Measurements from ENCODE around the gene TMEM255A.

The TMEM255A gene

DNA sequence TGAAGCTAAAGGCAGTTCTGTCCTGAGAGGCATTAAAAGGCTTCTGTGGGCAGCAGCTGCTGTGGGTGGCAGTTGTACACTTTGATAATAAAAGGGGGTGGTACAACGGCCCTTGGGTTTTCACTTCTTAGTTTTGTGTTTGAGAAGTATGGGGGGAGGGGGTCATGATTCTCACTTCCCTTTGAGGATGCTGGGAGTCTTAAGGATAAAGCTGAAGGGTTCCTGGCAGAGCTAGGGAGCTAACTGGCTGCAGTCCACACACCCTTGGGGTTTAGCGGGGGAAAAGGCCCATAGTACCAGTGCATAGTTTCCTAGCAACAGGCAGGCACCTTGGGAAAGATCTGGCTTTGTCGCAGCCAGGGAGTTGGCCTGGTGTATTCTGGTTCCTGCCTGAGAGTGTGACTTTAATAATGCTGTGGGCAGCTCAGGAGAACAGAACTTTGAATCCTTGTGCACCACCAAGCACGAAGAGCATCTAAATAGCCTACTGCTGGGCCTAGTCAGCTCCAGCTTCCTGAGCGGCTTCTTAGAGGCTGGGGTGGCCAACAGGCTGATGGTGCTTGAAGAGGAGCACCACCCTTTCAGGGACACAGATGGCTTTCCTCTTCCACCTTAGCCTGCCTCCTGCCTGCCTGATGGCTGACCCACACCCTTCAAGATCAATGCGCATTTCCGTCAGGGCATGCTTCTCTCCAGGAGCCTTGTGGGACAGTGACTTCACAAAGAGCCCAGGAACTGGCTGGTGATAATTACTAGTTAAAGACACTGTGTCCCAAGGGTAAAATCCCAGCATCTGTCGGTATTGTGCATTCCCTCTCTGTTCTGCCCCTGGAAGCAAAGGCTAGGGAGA, 48.2 kb downstream of the TMEM255A start:
- DNase-seq: peak; percentile 76

DNA sequence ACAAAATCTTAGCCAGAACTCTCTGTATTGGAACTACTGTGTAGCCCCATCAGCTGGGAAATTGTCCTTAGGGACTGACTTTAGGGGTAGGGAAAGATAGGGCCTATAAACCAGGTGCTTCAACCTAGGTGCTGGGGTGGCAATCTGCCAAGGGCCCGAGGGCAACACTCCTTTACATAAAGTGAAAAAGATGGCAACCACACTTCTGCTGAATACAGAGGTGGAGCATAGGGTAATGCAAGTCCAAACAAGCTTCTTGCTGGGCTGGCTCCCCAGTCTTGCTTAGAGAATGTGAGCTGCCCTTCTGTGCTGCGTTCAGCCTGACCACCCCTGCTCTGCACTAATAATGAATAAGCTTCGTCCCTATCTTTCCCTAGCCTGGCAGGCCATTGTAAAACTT, 50.9 kb downstream of the TMEM255A start:
- no peak for DNase-seq

DNA sequence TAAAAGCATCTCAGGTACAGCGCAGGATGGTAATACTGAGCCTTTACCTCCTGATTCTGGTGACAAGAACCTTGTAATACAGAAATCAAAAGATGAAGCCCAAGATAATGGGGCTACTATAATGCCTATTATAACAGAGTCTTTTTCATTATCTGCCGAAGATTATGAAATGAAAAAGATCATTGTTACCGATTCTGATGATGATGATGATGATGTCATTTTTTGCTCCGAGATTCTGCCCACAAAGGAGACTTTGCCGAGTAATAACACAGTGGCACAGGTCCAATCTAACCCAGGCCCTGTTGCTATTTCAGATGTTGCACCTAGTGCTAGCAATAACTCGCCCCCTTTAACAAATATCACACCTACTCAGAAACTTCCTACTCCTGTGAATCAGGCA, 57.5 kb downstream of the TMEM255A start:
- DNase-seq: no peak

DNA sequence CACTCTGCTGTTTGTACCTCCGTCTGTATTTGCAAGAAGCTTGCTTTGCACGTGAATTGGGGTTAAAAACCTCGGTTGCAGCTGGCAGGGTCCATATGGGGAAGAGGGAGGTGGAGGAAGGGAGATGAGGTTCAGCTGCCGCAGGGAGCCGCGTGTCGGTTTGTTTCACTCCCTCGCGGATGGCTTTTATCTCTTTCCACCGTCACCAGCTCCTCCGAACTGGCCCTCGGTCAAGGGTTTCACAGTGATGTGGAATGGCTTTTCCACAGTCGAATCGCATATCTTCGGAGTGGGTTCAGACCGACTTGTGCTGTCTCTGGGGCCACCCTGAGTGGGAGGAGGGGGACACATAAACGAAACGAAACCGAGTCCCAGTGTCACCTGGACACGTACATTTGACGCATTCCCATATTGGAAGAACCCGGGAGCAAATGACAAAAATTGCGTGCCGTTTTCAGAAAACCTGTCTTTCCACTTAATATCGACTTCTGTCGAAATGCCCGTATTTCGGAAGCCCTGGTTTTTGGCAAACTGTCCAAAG, 59.7 kb downstream of the TMEM255A start:
- DNase-seq: peak; percentile 76

DNA sequence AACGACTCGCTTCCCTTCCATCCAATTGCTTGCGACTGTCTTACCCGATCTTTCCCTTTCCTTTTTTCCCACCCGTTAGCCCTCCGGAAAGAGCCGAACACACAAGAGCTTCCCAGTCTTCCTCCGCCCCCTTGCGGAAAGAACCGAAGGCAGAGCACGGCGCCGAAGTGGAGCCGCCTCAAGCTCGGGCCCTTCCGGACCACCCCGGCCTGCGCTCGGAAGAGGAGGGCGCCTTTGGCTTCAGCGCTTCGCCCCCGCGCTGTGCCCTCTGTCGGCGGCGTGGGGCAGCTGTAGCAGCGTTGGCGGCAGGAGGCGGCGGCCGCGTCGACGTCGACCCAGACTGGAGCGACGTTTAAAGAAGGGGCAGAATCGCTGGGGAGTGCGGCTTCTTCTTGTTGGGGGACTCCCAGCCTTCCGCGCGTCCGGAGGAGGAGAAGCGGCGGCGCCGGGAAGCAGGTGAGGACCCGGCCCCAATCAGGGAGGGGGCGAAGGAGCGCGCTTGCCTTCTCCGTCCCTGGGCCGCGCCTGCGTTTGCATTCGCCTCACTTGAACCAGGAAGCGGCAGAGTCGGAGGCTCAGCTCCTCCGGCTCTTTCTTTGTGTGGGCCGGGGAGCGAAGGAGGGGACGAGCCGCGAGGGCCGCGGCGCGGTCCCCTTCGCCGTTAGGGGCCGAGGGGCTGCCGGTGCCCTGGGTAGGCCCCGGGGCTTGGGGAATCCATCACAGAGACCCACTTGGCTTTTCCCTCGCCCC, 60.6 kb downstream of the TMEM255A start, which contains the start of gene ZBTB33:
Gene ZBTB33 (plus strand): TSS at position 291 of the 750 bp plus-strand sequence. CDS start 2,604 bp downstream, outside the sequence.
- peak; percentile 97 for DNase-seq

DNA sequence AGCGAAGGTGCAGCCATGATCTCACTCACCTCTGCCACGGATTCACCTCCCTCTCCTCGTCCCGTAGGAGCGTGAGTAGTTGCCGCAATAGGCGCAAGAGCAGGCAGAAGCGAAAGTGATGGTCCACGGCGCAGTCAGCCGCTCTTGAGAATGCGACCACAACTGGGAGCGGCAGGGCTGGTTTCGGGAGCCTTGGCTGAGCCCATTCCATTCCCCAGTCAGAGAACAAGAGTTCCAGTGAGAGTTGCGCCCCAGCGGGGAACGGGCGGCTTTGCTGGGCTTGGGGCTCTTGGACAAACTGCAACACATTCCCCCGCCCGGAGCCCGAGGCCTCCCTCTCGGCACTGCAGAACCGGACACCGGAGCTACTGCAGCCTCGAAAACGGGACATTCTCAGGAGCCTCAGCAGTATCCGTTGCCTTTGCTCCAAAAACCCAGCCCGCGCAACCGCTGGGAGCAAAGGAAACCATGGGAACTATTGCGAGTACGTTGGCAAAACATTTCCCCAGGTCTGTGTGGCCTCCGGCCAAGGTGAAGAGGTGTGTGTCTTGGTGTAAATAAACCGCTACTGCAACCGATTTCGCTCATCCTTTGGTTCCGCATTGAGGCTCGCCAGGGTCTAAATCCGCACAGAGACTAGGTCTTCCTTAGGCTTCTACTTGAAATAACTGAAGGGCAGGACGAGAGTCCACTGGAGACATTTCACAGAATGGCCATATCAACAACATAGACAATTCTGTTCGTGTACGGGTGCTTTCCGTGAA, 66.3 kb downstream of the TMEM255A start:
- DNase-seq: peak; percentile 87

DNA sequence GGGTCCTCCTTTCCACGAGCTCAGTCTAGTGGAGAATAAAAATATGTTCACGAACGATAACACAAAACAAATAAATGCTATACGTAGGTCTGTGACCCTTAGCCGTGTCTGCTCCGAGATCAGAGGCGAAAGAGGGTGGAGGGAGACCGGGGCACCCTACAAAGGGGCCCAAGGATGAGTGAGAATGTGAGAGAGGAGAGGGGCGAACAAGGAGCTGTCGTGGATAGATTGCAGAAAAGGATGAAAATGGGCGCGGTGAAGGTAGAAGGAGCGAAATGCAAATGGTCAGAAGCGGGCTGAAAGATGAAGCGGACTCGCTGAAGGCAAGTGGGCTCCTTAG, 66.9 kb downstream of the TMEM255A start:
- no peak for DNase-seq

DNA sequence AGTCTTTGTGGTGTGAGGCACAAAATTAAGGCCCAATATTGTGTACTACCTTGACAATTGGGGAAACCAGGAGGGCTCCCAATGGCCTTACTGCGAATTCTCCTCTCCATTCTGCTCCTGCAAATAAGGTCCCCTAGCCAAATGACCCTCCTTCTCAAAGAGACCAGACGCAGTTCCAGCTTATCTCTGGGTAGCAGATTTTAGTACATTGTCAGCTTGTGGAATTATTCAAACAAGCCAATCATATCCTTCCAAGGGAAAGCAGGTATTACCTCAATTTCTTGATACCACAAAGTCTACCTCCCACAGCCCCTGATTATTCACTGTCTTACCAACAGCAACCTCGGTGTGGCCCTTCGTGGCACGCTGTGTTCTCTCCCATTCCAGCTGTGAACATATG, 68.4 kb downstream of the TMEM255A start:
- peak; percentile 36 for DNase-seq

DNA sequence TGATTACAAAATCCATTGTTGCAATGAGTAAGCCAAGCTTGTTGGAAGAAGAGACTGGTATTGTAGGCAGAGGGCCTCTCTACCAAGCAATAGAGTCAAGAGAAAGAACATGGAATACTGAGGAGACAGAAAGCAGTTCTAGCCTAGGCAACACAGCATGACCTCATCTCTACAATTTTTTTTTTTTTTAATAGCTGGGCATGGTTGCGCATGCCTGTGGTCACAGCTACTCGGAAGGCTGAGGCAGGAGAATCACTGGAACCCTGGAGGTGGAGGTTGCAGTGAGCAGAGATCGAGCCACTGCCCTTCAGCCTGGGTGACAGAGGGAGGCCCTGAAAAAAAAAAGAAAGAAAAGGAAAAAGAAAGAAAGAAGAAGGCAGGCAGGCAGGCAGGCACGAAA, 72.3 kb downstream of the TMEM255A start:
- DNase-seq: no peak

DNA sequence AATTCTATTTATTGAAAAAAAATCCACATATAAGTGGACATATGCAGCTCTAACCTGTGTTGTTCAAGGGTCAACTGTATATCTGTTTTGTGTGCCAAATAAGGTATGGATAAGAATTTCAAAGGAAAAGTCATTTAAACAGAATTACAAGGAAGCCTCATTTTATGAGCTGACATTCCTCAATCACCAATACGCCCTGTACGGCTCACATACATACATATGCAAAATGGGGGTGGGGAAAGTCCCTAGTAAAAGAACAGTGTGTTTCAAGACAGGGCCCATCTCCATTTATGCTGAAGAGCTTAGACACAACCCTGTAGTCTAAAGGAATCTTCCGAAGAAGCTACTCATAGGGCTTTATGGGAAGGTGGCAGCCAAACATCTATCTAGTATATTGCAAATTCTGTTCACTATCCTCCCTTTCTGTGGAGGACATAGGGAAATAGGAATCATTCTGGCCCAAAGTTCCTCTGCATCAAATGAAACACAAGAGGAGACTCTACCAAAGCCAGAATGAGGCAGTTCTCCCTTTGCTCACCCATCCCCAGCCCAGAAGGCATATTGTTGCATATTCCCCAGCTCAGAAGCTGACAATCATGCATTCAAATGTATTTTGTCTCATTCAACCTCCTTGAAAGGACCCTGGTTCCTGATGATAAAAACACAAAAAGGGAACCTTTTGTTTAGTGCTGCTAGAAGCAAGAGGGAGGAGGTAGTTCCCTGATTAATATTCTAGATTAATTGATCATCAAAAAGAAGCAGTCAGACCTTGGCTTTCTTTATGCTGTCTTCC, 74.4 kb downstream of the TMEM255A start:
- DNase-seq: peak; percentile 32

DNA sequence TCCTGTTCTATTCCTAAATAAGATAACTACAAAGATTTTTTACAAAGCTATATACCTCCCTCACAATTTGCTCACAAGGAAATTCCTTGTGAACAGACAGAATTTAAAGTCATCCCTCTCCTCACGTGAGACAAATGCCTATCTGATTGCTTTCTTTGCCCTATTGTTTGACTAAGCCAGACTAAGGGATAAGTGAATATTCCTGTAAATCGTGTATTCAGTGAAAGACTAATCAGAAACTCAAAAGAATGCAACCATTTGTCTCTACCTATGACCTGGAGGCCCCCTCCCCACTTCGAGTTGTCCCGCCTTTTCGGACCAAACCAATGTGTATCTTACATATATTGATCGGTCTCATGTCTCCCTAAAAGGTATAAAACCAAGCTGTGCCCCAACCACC, 76.0 kb downstream of the TMEM255A start:
- no peak for DNase-seq

DNA sequence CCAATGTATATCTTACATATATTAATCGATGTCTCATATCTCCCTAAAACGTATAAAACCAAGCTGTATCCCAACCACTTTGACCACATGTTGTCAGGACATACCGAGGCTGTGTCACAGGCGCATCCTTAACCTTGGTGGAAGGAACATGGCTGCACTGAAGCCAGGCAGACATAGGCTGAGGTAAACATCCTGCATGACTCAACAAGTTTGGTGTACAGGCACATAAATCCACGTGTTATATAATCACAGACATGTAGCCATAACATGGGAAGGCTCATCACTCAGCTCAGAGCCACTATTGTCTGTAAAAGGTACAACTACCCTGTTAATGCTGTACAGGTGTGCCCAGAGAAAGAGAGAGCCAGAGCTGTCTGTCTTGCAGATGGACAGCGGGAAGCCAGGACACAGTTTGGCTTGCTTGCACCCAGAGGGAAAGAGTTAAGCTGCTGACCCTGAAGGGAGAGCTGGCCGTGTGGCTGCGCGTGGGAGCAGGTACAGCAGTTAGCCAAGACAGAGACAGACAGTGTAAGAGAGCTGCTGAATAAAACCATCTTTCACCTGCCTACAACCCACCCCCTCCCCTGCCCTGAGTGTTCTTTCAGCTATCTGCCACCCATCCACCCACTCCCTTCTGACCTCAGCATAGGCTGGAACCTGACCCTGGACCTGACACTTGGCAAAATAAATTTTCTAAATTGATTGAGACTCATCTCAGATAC, 82.9 kb downstream of the TMEM255A start:
- no peak for DNase-seq

DNA sequence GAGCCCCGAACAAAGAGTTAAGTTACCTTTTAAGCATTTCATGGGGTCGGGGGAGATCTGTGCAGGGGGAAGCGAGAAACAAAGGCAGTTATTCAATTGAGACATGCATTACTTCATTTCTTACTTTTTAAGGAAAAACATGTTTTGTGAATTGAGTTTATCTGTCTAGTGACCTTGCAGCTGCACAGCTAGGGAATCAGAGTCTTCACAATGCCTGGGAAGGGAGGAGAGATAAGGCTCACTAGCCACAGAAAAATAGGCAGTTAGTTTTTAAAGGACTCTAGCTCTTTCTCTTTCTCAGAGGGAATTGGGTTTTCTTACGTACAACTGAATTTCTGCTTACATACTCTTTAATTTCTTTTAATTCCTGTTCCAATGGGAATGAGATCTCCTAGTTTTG, 86.9 kb downstream of the TMEM255A start:
- DNase-seq: peak; percentile 70

DNA sequence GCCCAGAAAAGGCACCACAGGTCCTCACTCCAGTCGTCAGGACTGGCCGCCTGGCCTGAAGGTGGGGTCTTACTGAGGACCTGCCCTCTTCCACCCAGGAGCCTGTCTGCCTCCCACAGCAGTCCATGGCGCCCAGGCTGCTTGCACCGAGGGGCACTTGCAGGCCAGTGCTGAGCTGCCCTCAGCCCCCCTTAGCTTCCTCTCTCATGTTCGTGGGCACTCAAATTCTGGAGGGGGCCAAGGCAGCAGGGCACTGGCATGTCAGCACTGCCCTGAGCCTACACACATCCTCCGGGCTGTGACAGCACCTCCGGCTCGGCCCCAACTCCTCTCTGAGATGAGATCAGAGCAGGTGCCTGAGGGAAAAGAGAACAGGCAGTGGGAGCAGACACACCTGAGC, 87.9 kb downstream of the TMEM255A start:
- DNase-seq: no peak

DNA sequence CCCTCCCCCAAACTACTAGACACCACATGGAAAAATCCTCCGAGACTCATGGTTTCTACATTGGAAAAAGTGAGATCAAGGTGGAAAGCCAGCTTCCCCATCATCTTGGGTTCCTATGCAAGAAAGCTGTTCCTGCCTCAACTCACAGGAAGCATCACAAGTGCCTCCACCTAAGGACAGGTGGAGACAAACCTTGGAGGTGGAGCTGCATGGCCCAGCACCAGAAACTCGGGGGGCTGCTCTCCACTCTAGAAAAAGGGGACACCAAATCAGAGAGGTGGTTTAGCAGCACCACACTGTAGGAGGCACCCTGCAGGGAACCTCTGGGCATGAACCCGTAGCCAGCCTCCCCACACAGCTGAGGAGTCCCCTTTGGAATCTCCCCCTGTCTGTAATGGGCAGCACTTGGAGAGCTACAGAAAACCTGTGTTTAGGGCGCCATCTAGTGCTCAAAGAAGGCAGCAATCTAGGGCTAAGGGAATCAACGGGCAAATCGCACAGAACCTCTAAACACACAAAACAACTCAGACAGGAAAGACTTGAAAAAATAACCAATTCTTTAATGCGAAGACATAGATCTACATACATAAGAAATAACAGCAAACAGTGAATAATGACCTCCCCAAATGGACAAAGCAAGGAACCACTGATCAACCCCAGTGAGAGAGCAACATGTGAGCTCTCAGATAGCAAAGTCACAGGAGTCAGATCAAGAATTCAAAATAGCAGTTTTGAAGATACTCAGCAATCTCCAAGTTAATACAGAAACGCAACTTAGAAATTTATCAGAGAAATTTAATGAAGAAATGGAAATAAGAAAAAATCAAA, 97.6 kb downstream of the TMEM255A start:
- DNase-seq: peak; percentile 77
